ENCODE data around the gene CLMP. TPM values are rescaled to one million over a fixed set of nuclear protein-coding genes. Genes with fewer than 3 reads are reported as not detected.

Gene CLMP
- total and polyA plus RNA-seq, 9 of the 15 experiments (the other 6 are each of a cell fraction or from before 2014, with no cell fraction given): 0.02 to 0.15 (median 0.03) TPM; not detected in 6

DNA sequence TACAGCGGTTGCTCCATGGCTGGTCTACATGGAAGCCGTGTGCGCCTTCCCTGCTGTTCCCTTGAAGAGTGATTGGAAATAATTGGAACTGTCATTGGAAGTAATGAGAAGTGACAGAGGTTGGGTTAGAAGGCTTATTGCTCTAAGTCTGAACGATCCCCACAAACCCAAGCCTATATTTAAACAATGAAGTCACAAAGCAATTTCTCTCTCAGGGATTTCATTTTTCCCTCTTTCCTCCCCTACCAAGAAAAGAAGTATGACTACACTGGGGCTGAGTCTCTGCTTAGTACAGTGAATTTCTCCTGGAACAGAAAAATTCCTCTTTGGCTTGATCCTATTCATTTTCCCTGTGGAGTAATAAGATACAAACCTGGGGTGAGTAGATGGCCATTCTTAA lies 7.8 kb downstream of the CLMP start (continued):
- TF ChIP-seq, protein P1, sequence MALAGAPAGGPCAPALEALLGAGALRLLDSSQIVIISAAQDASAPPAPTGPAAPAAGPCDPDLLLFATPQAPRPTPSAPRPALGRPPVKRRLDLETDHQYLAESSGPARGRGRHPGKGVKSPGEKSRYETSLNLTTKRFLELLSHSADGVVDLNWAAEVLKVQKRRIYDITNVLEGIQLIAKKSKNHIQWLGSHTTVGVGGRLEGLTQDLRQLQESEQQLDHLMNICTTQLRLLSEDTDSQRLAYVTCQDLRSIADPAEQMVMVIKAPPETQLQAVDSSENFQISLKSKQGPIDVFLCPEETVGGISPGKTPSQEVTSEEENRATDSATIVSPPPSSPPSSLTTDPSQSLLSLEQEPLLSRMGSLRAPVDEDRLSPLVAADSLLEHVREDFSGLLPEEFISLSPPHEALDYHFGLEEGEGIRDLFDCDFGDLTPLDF (CRISPR knock-in tag; IDR thresholded peaks at IDR 0.05): no peak

DNA sequence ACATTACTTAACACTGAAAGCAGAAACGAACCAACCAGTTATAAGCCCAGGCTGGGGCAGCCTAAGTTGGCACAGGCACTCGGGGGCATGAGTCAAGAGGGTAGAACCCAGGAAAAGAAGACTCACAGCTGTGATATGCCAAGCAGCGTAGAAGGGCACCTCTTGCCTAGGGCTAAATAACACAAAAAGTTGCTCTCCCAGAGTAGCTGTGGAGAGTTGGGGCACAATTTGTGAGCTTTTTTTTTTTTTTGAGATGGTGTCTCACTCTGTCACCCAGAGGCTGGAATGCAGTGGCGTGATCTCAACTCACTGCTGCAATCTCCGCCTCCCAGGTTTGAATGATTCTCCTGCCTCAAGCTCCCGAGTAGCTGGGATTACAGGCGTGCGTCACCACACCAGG lies 8.8 kb downstream of the CLMP start:
- in situ Hi-C loops (cut with MboI) (no loop called here), intact Hi-C loops (cut with micrococcal nuclease) (no loop called here)
- no peak for ATAC-seq
- Histone ChIP-seq H3K27me3 (ENCODE audit: control insufficient read depth in 2 of 2, insufficient read depth in 2 of 2, low read length in 2 of 2) (peaks cover 14 to 57% of the 10 kb centered on the region in 2 experiments; a peak in 4 of 5 replicates), H3K79me2 (ENCODE audit: control insufficient read depth, insufficient read depth, low read length) (no peaks in the 10 kb centered on the region), H4K20me1 (replicated peaks; ENCODE audit: control insufficient read depth, insufficient read depth, low read length) (no peaks in the 10 kb centered on the region), H3K4me2 (ENCODE audit: insufficient read depth, low read length) (no peak overlapping the region), H3K27ac (ENCODE audit: extremely low read depth, low read depth, low read length) (no peak overlapping the region), H3K4me3 (no peak overlapping the region), H3K9ac (ENCODE audit: insufficient read depth in 1 of 2, low read depth in 2 of 2, low read length in 2 of 2) (no peak overlapping the region), H3K9me1 (ENCODE audit: control insufficient read depth, insufficient read depth, low read length) (no peaks in the 10 kb centered on the region), H3K9me3 (replicated peaks; ENCODE audit: control insufficient read depth, insufficient read depth, low read depth, low read length) (no peaks in the 10 kb centered on the region), H2AFZ (ENCODE audit: low read depth, low read length) (no peak overlapping the region), H3K4me1 (replicated peaks in 1 of 2; ENCODE audit: control insufficient read depth in 2 of 2, insufficient read depth in 2 of 2, low read length in 2 of 2) (no peaks in the 10 kb centered on the region), H3K36me3 (ENCODE audit: control insufficient read depth, insufficient read depth, low read length) (no peaks in the 10 kb centered on the region)
- CTCF ChIA-PET (ENCODE audit: low intra/inter-chr PET ratio): no interaction called here
- FAIRE-seq: no peak
- no peak for DNase-seq (ENCODE audit: extremely low read depth in 1 of 4, low spot score in 3 of 4)
- no TSS peak for BruUV-seq (replicated peaks)
- POLR2A ChIA-PET: interaction anchor here (0.5 kb wide), 1 partner anchor 12 kb away, joined by 3 read pairs; no protein-coding TSS in a partner anchor
- WGBS (ENCODE audit: insufficient coverage, low coverage, missing lambda C conversion rate): under 1% methylated on average over 8 of the region's 8 CpGs
- TF ChIP-seq RFX1 (IDR thresholded peaks at IDR 0.05) (no peak), SMAD2 (IDR thresholded peaks at IDR 0.05; ENCODE audit: low read depth, low read length) (no peak), STAG1 (CRISPR knock-in tag; IDR thresholded peaks at IDR 0.05; ENCODE audit: borderline replicate concordance) (no peak), CSDE1 (IDR thresholded peaks at IDR 0.05) (no peak), EHMT2 (IDR thresholded peaks at IDR 0.05) (no peak), DACH1 (IDR thresholded peaks at IDR 0.05; ENCODE audit: partially characterized antibody) (no peak), NCOA6 (IDR thresholded peaks at IDR 0.05) (no peak), ZSCAN29 (IDR thresholded peaks at IDR 0.05) (no peak)
- TF ChIP-seq, protein P2, sequence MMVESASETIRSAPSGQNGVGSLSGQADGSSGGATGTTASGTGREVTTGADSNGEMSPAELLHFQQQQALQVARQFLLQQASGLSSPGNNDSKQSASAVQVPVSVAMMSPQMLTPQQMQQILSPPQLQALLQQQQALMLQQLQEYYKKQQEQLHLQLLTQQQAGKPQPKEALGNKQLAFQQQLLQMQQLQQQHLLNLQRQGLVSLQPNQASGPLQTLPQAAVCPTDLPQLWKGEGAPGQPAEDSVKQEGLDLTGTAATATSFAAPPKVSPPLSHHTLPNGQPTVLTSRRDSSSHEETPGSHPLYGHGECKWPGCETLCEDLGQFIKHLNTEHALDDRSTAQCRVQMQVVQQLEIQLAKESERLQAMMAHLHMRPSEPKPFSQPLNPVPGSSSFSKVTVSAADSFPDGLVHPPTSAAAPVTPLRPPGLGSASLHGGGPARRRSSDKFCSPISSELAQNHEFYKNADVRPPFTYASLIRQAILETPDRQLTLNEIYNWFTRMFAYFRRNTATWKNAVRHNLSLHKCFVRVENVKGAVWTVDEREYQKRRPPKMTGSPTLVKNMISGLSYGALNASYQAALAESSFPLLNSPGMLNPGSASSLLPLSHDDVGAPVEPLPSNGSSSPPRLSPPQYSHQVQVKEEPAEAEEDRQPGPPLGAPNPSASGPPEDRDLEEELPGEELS (CRISPR knock-in tag; IDR thresholded peaks at IDR 0.05; ENCODE audit: borderline replicate concordance): no peak
- TF ChIP-seq, protein P3, sequence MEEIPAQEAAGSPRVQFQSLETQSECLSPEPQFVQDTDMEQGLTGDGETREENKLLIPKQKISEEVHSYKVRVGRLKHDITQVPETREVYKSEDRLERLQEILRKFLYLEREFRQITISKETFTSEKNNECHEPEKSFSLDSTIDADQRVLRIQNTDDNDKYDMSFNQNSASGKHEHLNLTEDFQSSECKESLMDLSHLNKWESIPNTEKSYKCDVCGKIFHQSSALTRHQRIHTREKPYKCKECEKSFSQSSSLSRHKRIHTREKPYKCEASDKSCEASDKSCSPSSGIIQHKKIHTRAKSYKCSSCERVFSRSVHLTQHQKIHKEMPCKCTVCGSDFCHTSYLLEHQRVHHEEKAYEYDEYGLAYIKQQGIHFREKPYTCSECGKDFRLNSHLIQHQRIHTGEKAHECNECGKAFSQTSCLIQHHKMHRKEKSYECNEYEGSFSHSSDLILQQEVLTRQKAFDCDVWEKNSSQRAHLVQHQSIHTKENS (CRISPR knock-in tag; IDR thresholded peaks at IDR 0.05): no peak
- TF ChIP-seq, protein P4, sequence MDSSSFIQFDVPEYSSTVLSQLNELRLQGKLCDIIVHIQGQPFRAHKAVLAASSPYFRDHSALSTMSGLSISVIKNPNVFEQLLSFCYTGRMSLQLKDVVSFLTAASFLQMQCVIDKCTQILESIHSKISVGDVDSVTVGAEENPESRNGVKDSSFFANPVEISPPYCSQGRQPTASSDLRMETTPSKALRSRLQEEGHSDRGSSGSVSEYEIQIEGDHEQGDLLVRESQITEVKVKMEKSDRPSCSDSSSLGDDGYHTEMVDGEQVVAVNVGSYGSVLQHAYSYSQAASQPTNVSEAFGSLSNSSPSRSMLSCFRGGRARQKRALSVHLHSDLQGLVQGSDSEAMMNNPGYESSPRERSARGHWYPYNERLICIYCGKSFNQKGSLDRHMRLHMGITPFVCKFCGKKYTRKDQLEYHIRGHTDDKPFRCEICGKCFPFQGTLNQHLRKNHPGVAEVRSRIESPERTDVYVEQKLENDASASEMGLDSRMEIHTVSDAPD (CRISPR knock-in tag; IDR thresholded peaks at IDR 0.05): no peak
- TF ChIP-seq, protein P5, sequence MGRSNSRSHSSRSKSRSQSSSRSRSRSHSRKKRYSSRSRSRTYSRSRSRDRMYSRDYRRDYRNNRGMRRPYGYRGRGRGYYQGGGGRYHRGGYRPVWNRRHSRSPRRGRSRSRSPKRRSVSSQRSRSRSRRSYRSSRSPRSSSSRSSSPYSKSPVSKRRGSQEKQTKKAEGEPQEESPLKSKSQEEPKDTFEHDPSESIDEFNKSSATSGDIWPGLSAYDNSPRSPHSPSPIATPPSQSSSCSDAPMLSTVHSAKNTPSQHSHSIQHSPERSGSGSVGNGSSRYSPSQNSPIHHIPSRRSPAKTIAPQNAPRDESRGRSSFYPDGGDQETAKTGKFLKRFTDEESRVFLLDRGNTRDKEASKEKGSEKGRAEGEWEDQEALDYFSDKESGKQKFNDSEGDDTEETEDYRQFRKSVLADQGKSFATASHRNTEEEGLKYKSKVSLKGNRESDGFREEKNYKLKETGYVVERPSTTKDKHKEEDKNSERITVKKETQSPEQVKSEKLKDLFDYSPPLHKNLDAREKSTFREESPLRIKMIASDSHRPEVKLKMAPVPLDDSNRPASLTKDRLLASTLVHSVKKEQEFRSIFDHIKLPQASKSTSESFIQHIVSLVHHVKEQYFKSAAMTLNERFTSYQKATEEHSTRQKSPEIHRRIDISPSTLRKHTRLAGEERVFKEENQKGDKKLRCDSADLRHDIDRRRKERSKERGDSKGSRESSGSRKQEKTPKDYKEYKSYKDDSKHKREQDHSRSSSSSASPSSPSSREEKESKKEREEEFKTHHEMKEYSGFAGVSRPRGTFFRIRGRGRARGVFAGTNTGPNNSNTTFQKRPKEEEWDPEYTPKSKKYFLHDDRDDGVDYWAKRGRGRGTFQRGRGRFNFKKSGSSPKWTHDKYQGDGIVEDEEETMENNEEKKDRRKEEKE (IDR thresholded peaks at IDR 0.05; ENCODE audit: borderline replicate concordance in 1 of 2, control insufficient read depth in 1 of 2, low read depth in 2 of 2, low read length in 1 of 2): no peak

Data from K562 (cell line).